Neural cell (in vitro differentiated cells): ENCODE data around the gene NKAIN2. TPM values are rescaled to one million over a fixed set of nuclear protein-coding genes. Genes with fewer than 3 reads are reported as not detected.
"Not testable (repeated sequence)": the region's sequence is repeated elsewhere in the genome, so short reads cannot be mapped to it uniquely, and the experiment has no call there.

Source experiments
- H2AFZ ChIP-seq: fragments of 200-600, 300-800 bp; sonication (generic), shearing (Covaris generic); 2 replicates; pipeline ENCODE4 v1.6.0; 2014; ENCODE audit warnings: low read depth, mild to moderate bottlenecking, antibody characterized with exemption, low read length, moderate library complexity
- H3F3A ChIP-seq: fragments of 200-600 bp; shearing (Covaris generic); 2 replicates; pipeline ENCODE4 v1.6.1; 2016; ENCODE audit warnings: mild to moderate bottlenecking, moderate library complexity, mixed read lengths, antibody characterized with exemption, low read length; ENCODE audit not compliant: insufficient read depth, poor library complexity, severe bottlenecking
- H3K27ac ChIP-seq: fragments of 200-600, 300-800 bp; sonication (generic), shearing (Covaris generic); 2 replicates; pipeline ENCODE4 v1.5.1; 2014; ENCODE audit warnings: mild to moderate bottlenecking, low read length, moderate library complexity
- H3K27me3 ChIP-seq: fragments of 300-800, 200-600 bp; sonication (generic), shearing (Covaris generic); 2 replicates; pipeline ENCODE4 v1.6.0; 2014; ENCODE audit warnings: mild to moderate bottlenecking, low read depth, low read length, moderate library complexity; ENCODE audit not compliant: insufficient read depth
- H3K36me3 ChIP-seq: fragments of 300-800, 200-600 bp; sonication (generic), shearing (Covaris generic); 2 replicates; pipeline ENCODE4 v1.5.1; 2014; ENCODE audit warnings: mild to moderate bottlenecking, antibody characterized with exemption, low read length, moderate library complexity; ENCODE audit not compliant: insufficient read depth
- H3K4me2 ChIP-seq: fragments of 300-800, 200-600 bp; sonication (generic), shearing (Covaris generic); 2 replicates; pipeline ENCODE4 v1.6.0; 2014; ENCODE audit warnings: mild to moderate bottlenecking, low read length
- H3K4me3 ChIP-seq: fragments of 300-800, 200-600 bp; sonication (generic), shearing (Covaris generic); 2 replicates; pipeline ENCODE4 v1.5.1; 2014; ENCODE audit warnings: mild to moderate bottlenecking, low read length, moderate library complexity
- H3K79me2 ChIP-seq: fragments of 200-600 bp; shearing (Covaris generic); replicated peaks from 2 replicates; pipeline ENCODE4 v1.6.0; 2014; ENCODE audit warnings: mild to moderate bottlenecking, low read length, moderate library complexity; ENCODE audit not compliant: insufficient read depth
- H3K9ac ChIP-seq: fragments of 300-800, 200-600 bp; sonication (generic), shearing (Covaris generic); 2 replicates; pipeline ENCODE4 v1.6.1; 2016; ENCODE audit warnings: mild to moderate bottlenecking, low read length, mixed read lengths
- H3K9me2 ChIP-seq: fragments of 200-600 bp; shearing (Covaris generic); 2 replicates; pipeline ENCODE4 v1.6.1; 2016; ENCODE audit warnings: mild to moderate bottlenecking, low read length, mixed read lengths; ENCODE audit not compliant: insufficient read depth
- H3K9me3 ChIP-seq: fragments of 200-600, 300-800 bp; sonication (generic), shearing (Covaris generic); 2 replicates; pipeline ENCODE4 v1.6.1; 2016; ENCODE audit warnings: mild to moderate bottlenecking, mixed run types, low read length, moderate library complexity, mixed read lengths
- H4K20me1 ChIP-seq: fragments of 200-600 bp; shearing (Covaris generic); 2 replicates; pipeline ENCODE4 v1.6.1; 2016; ENCODE audit warnings: mild to moderate bottlenecking, mixed run types; ENCODE audit not compliant: insufficient read depth
- CTCF ChIP-seq: fragments of 450-650 bp; IDR thresholded peaks from 2 replicates; pipeline ENCODE4 v1.5.1; 2014; ENCODE audit warnings: antibody characterized with exemption, mild to moderate bottlenecking, moderate library complexity; ENCODE audit not compliant: poor library complexity, severe bottlenecking
- EP300 ChIP-seq: fragments of 450-650 bp; conservative IDR thresholded peaks from 2 replicates; pipeline ENCODE4 v1.6.1; 2014; ENCODE audit warnings: antibody characterized with exemption, mild to moderate bottlenecking, moderate library complexity; ENCODE audit not compliant: poor library complexity, severe bottlenecking
- EZH2 ChIP-seq: fragments of 200-600, 300-800 bp; shearing (Covaris generic), sonication (generic); IDR thresholded peaks from 2 replicates; pipeline ENCODE4 v1.6.1; 2014; ENCODE audit warnings: antibody characterized with exemption, low read length, borderline replicate concordance, mild to moderate bottlenecking; ENCODE audit not compliant: insufficient read depth, poor library complexity, severe bottlenecking
- MXI1 ChIP-seq: fragments of 450-650 bp; conservative IDR thresholded peaks from 2 replicates; pipeline ENCODE4 v1.6.1; 2014; ENCODE audit warnings: antibody characterized with exemption, mild to moderate bottlenecking; ENCODE audit not compliant: poor library complexity, severe bottlenecking
- POLR2AphosphoS5 ChIP-seq: IDR thresholded peaks from 2 replicates; pipeline ENCODE4 v1.6.1; 2012
- RAD21 ChIP-seq: fragments of 450-650 bp; conservative IDR thresholded peaks from 2 replicates; pipeline ENCODE4 v1.6.1; 2014; ENCODE audit warnings: antibody characterized with exemption, mild to moderate bottlenecking, moderate library complexity
- SMC3 ChIP-seq: fragments of 450-650 bp; conservative IDR thresholded peaks from 2 replicates; pipeline ENCODE4 v1.6.1; 2014; ENCODE audit warnings: antibody characterized with exemption, mild to moderate bottlenecking, moderate library complexity; ENCODE audit not compliant: poor library complexity
- TAF1 ChIP-seq: IDR thresholded peaks from 2 replicates; pipeline ENCODE4 v1.6.1; 2012; ENCODE audit warnings: low read depth
- polyA plus RNA-seq: library from polyadenylated mRNA; depleted of rRNA; stranded (reverse); fragments of >200 nt; gene quantifications from 2 replicates; pipeline ENCODE4 v1.2.3, GENCODE V29; 2014
- TF ChIP-seq, protein P1 (sequence below): IDR thresholded peaks from 2 replicates; pipeline ENCODE4 v1.6.1; 2012; ENCODE audit warnings: borderline replicate concordance

The NKAIN2 gene
- polyA plus RNA-seq, 1 donor from 2014 or later, result 23.2 TPM

GRCh38 chr6:124703541-124703940 lies 899.9 kb downstream of the NKAIN2 start:
- H3K4me2 ChIP-seq, result no peak overlapping the region
- H3K9me2 ChIP-seq, result no peaks in the 10 kb centered on the region
- no peaks in the 10 kb centered on the region for H3K36me3 ChIP-seq
- H3K27me3 ChIP-seq, result no peaks in the 10 kb centered on the region
- no peaks in the 10 kb centered on the region for H3F3A ChIP-seq
- TF ChIP-seq SMC3 (no peak), POLR2AphosphoS5 (no peak), EZH2 (no peak), TAF1 (no peak), RAD21 (no peak), CTCF (no peak), MXI1 (no peak), EP300 (no peak)
- TF ChIP-seq, protein P1, sequence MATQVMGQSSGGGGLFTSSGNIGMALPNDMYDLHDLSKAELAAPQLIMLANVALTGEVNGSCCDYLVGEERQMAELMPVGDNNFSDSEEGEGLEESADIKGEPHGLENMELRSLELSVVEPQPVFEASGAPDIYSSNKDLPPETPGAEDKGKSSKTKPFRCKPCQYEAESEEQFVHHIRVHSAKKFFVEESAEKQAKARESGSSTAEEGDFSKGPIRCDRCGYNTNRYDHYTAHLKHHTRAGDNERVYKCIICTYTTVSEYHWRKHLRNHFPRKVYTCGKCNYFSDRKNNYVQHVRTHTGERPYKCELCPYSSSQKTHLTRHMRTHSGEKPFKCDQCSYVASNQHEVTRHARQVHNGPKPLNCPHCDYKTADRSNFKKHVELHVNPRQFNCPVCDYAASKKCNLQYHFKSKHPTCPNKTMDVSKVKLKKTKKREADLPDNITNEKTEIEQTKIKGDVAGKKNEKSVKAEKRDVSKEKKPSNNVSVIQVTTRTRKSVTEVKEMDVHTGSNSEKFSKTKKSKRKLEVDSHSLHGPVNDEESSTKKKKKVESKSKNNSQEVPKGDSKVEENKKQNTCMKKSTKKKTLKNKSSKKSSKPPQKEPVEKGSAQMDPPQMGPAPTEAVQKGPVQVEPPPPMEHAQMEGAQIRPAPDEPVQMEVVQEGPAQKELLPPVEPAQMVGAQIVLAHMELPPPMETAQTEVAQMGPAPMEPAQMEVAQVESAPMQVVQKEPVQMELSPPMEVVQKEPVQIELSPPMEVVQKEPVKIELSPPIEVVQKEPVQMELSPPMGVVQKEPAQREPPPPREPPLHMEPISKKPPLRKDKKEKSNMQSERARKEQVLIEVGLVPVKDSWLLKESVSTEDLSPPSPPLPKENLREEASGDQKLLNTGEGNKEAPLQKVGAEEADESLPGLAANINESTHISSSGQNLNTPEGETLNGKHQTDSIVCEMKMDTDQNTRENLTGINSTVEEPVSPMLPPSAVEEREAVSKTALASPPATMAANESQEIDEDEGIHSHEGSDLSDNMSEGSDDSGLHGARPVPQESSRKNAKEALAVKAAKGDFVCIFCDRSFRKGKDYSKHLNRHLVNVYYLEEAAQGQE, result no peak
- no peak overlapping the region for H3K27ac ChIP-seq
- no peak overlapping the region for H2AFZ ChIP-seq
- no peaks in the 10 kb centered on the region for H4K20me1 ChIP-seq
- H3K9ac ChIP-seq, result no peak overlapping the region
- H3K4me3 ChIP-seq, result no peak overlapping the region
- no peaks in the 10 kb centered on the region for H3K79me2 ChIP-seq
- H3K9me3 ChIP-seq, result no peaks in the 10 kb centered on the region

DNA sequence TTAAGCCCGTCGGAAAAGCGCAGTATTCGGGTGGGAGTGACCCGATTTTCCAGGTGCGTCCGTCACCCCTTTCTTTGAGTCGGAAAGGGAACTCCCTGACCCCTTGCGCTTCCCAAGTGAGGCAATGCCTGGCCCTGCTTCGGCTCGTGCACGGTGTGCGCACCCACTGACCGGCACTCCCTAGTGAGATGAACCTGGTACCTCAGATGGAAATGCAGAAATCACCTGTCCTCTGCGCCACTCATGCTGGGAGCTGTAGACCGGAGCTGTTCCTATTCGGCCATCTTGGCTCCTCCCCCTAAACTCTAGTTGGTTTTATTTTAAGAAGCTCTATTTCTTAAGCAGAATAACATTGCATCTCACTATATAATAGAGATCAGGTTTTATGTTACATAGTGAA lies 908.9 kb downstream of the NKAIN2 start:
- H3K79me2 ChIP-seq, H3K4me2 ChIP-seq, H4K20me1 ChIP-seq, H3K27ac ChIP-seq, H3K9me3 ChIP-seq, H2AFZ ChIP-seq, H3K9me2 ChIP-seq, H3K27me3 ChIP-seq, H3K36me3 ChIP-seq, H3K9ac ChIP-seq, H3K4me3 ChIP-seq, H3F3A ChIP-seq: not testable (repeated sequence)

DNA sequence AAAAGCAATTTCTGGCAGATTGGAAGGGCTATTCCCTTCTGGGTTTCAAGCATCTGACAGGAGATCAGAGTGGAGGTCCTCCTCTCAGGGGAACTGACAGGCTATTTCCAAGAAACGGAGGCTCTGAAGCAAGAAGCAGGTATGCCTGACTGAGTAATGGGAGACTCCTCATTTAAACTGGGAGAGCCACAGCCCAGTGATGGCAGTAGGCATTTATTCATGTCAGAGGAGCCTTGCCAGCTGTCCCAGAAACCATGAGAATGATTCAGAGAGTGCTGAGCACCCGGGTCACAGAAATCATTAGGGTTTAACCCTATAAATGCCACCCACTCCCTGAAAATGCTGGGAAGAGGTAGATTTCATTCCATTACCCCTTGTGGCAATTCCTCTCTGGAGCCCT lies 911.1 kb downstream of the NKAIN2 start:
- H4K20me1 ChIP-seq, result no peaks in the 10 kb centered on the region
- H3K9me3 ChIP-seq, result peaks cover 5% of the 10 kb centered on the region
- no peaks in the 10 kb centered on the region for H3K36me3 ChIP-seq
- H3K4me3 ChIP-seq, result no peak overlapping the region
- H3F3A ChIP-seq, result no peaks in the 10 kb centered on the region
- TF ChIP-seq RAD21 (no peak), EP300 (no peak), EZH2 (no peak), SMC3 (no peak), CTCF (no peak), POLR2AphosphoS5 (no peak), TAF1 (no peak), MXI1 (no peak)
- TF ChIP-seq, protein P1, result no peak
- H3K27me3 ChIP-seq, result no peaks in the 10 kb centered on the region
- H3K79me2 ChIP-seq, result no peaks in the 10 kb centered on the region
- H3K9ac ChIP-seq, result no peak overlapping the region
- H3K9me2 ChIP-seq, result no peaks in the 10 kb centered on the region
- H3K4me2 ChIP-seq, result no peak overlapping the region
- no peak overlapping the region for H3K27ac ChIP-seq
- no peak overlapping the region for H2AFZ ChIP-seq
